Omental fat pad (tissue), 4 donors: ENCODE measurements around the gene N4BP2L2. TPM values are rescaled to one million over a fixed set of nuclear protein-coding genes. Genes with fewer than 3 reads are reported as not detected.

Experiments
- ATAC-seq: fragments of 150-250 bp; one replicate; pipeline ENCODE4 v1.9.1; 2016; ENCODE audit warnings: mild to moderate bottlenecking, moderate library complexity; ENCODE audit not compliant: low FRiP score
- DNase-seq: peaks from one replicate; pipeline ENCODE4 v3.0.0-alpha.2; 2019; ENCODE audit warnings: low spot score
- total RNA-seq, 4 donors: library from RNA; depleted of rRNA; stranded (reverse); fragments of >200 nt; gene quantifications; one replicate each; pipeline ENCODE4 v1.1.0, GENCODE V29; 2016
- TF ChIP-seq, protein P1 (sequence below), 3 donors: fragments of 450-650 bp; IDR thresholded peaks; one replicate each; pipeline ENCODE4 v1.5.1; 2016 to 2017; ENCODE audit warnings: antibody characterized with exemption in 3 of 3, mild to moderate bottlenecking in 3 of 3, moderate library complexity in 2 of 3

N4BP2L2 gene
- total RNA-seq, 4 donors from 2014 or later, result 95.2 to 202 (median 136) TPM

DNA sequence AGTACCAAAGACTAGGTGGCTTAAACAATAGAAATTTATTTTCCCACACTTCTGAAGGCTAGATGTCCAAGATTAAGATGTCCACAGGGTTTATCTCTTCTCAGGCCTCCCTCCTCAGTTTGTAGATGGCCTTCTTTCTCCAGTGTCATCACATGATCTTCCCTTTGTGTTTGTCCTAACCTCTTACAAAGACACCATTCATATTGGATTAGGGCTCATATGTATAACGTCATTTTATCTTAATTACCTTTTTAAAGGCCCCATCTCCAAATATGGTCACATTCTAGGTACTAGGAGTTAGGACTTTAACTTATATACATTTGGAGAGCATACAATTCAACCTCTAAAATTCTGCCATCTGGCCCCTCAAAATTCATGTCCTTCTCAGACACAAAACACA lies 34.3 kb downstream of the N4BP2L2 start:
- ATAC-seq (no peak), DNase-seq (no peak)
- TF ChIP-seq, protein P1, sequence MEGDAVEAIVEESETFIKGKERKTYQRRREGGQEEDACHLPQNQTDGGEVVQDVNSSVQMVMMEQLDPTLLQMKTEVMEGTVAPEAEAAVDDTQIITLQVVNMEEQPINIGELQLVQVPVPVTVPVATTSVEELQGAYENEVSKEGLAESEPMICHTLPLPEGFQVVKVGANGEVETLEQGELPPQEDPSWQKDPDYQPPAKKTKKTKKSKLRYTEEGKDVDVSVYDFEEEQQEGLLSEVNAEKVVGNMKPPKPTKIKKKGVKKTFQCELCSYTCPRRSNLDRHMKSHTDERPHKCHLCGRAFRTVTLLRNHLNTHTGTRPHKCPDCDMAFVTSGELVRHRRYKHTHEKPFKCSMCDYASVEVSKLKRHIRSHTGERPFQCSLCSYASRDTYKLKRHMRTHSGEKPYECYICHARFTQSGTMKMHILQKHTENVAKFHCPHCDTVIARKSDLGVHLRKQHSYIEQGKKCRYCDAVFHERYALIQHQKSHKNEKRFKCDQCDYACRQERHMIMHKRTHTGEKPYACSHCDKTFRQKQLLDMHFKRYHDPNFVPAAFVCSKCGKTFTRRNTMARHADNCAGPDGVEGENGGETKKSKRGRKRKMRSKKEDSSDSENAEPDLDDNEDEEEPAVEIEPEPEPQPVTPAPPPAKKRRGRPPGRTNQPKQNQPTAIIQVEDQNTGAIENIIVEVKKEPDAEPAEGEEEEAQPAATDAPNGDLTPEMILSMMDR (IDR thresholded peaks at IDR 0.05), result no peak

DNA sequence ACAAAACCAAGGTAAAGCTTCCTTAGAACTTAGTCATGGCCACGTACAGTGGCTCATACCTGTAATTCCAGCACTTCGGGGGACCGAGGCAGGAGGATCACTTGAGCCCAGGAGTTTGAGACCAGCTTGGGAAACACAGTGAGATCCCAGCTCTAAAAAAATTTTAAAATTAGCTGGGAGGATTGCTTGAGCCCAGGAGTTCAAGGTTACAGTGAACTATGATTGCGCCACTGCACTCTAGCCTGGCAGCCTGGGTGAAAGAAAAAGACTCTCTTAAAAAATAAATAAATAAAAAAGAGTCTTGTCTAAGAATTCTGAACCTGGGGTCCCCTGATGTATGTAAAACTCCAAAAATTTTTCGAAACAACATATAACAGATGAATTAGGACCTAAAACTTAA lies 34.9 kb downstream of the N4BP2L2 start:
- DNase-seq (no peak), ATAC-seq (no peak)
- TF ChIP-seq, protein P1 (IDR thresholded peaks at IDR 0.05), result no peak

DNA sequence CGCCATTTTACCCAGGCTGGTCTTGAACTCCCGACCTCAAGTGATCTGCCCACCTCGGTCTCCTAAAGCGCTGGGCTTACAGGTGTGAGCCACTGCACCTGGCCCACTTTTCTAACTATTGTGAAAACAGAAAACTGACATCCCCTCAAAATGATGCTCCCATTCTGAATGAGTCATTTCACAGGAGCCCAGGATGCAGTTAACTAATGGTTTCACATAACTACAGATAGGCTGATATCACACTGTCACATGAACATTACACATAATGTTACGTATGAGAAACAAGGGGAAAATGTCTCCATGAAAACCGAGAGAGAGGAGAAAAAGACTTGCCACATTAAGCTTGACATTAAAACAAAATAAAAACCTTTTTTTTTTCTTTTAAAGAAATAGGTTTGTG lies 37.5 kb downstream of the N4BP2L2 start:
- TF ChIP-seq, protein P1 (IDR thresholded peaks at IDR 0.05), result no peak
- DNase-seq, result no peak
- no peak for ATAC-seq

DNA sequence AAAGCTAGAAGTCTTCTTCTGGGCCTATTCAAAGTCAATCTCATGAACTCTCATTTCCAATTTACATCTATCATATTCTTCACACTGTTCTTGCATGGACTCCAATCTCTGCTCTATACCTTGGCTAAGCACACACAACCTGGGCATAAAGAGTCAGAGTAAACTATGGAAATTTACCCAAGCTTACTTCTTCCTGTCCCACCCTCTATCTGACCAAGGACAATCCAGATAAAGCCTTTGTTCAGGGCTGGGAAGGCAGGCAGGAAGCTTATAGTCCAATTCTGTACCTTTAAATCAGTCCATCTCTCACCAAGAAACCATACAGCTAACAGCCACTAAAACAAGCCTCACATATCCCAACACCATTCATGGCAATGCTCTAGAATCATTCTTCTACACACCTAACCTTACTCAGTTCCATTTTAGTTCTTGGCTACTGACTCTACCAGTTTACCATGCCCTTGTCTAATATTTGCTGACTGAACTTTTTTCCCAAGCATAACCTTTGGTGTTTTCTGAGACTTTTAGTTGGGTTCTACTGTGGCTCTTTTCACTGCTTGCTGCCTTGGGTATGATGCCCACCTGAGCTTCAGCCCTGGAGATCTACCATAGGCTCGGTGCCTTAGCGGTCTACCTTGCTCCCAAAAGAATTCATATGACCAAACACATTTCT lies 38.9 kb downstream of the N4BP2L2 start:
- DNase-seq, result no peak
- TF ChIP-seq, protein P1 (IDR thresholded peaks at IDR 0.05), result no peak
- ATAC-seq, result no peak

DNA sequence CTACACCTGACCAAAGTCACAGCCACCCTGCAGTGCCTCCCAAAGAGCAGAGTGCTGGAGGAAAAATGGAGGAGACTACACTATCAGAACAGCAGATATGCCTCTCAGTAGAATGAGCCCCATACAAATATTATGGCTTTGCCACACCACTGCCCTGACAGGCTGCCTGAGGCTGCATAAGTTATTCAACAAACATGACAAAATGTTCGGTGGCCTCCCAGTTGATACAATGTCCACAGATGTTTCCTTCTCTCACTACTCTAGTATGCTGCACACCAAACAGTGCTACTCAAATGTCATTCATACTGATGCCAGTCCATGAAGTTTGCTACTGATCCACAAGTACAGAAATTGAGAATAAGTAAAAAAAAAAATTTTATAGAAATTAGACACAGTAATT lies 41.0 kb downstream of the N4BP2L2 start:
- no peak for ATAC-seq
- TF ChIP-seq, protein P1 (IDR thresholded peaks at IDR 0.05), result no peak
- DNase-seq, result no peak

DNA sequence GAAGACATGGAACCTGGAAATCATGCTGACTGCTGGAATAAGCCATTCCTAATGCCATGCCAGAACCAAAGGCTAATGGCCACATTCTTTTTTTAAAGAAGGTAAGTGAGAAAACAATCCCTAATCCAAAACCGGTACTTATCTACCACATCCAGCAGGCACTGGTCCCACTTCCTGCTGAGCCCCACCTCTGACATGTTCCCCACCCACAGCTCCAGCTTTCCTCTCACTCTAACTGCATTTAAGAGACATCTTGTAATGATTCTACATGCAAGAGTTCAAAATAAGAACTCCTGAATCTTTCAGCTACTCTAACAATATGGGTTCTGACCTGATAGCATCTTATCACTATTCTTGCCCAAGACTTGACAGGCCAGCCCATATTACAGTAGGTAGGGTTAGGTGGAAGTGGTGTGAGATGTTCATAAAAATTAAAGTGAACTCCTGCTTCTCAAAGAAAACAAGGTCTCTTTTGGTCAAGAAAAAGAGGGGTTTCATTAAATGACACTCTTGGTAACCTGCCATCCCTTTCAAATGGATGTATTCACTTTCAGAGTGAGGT lies 41.9 kb downstream of the N4BP2L2 start:
- ATAC-seq (no peak), DNase-seq (no peak)
- TF ChIP-seq, protein P1 (IDR thresholded peaks at IDR 0.05), result no peak

DNA sequence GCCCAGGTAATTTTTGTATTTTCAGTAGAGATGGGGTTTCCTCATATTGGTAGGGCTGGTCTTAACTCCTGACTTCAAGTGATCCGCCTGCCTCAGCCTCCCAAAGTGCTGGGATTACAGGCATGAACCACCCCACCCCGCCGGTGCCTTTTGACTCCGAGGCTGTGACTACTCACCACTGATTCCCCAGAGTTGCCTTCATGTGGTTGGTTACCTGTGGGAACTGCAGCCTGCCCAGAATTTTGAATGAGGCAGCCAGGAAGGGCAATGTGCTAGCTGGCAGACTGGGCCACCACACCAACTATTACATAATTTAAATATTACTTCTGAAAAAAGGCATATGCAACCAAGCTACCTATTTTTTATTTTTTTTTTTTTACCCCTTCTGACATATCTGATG lies 42.8 kb downstream of the N4BP2L2 start:
- TF ChIP-seq, protein P1 (IDR thresholded peaks at IDR 0.05), result no peak
- no peak for DNase-seq
- no peak for ATAC-seq
